Neural progenitor cell (in vitro differentiated cells): ENCODE measurements around the gene GRID1.

Experiments
- EZH2 ChIP-seq: fragments of 200-600 bp; sonication (generic); IDR thresholded peaks from 2 replicates; pipeline ENCODE4 v1.6.1; 2017; ENCODE audit warnings: antibody characterized with exemption, mild to moderate bottlenecking, moderate library complexity
- TF ChIP-seq, protein P1 (sequence below): fragments of 200-600 bp; sonication (generic); IDR thresholded peaks from 2 replicates; pipeline ENCODE4 v1.5.1; 2017; ENCODE audit warnings: antibody characterized with exemption, mild to moderate bottlenecking

DNA sequence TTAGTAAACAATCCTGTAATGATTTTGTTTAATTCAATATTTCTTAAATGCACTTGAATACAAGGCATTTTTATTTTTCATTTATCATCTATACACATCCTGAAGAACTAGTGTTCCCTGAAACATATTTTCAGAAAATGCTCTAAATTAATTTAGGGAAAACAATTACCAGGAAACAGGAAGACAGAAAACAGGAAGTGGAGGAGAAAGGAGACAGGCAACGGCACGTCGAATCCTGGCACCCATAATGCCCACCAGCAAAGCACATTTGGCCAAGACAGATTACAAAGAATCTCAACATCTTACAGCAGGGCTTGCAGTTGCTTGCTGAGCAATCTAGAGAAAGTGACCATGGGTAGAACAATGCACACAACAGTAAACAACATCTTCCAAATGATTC is 571.1 kb downstream of the GRID1 start:
- TF ChIP-seq, protein P1, sequence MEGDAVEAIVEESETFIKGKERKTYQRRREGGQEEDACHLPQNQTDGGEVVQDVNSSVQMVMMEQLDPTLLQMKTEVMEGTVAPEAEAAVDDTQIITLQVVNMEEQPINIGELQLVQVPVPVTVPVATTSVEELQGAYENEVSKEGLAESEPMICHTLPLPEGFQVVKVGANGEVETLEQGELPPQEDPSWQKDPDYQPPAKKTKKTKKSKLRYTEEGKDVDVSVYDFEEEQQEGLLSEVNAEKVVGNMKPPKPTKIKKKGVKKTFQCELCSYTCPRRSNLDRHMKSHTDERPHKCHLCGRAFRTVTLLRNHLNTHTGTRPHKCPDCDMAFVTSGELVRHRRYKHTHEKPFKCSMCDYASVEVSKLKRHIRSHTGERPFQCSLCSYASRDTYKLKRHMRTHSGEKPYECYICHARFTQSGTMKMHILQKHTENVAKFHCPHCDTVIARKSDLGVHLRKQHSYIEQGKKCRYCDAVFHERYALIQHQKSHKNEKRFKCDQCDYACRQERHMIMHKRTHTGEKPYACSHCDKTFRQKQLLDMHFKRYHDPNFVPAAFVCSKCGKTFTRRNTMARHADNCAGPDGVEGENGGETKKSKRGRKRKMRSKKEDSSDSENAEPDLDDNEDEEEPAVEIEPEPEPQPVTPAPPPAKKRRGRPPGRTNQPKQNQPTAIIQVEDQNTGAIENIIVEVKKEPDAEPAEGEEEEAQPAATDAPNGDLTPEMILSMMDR, result no peak
- no peak for TF ChIP-seq EZH2
